ENCODE measurements around the gene GNA15.

The GNA15 gene

GRCh38 chr19:3098515-3099346, 37.1 kb upstream of the GNA15 start:
- no peaks in the 10 kb centered on the region for H3K36me3 ChIP-seq (ENCODE audit: control insufficient read depth in 2 of 2, insufficient read depth in 1 of 2, low read length in 2 of 2)
- peaks cover 6% of the 10 kb centered on the region; the same call in 1 of the 2 replicates for H3K4me1 ChIP-seq (ENCODE audit: control insufficient read depth, insufficient read depth, low read length)
- no peaks in the 10 kb centered on the region for H3K9me3 ChIP-seq (ENCODE audit: control insufficient read depth, insufficient read depth, low read depth, low read length)
- ChIA-PET CTCF (interaction anchor here (1.1 to 1.9 kb wide), 2 partner anchors 8 to 11 kb away, joined by 3 to 6 read pairs; no protein-coding TSS in a partner anchor), POLR2A (interaction anchor here (1.1 kb wide), 1 partner anchor 177 kb away, joined by 4 read pairs; no protein-coding TSS in a partner anchor)
- H3K4me3 ChIP-seq (ENCODE audit: low read depth, low read length), result no peak overlapping the region
- H3K27ac ChIP-seq (ENCODE audit: extremely low read depth, low read depth, low read length), result no peak overlapping the region
- TF ChIP-seq ZNF2 (tag by site-specific recombination; IDR thresholded peaks at IDR 0.05) (no peak), ZNF132 (tag by site-specific recombination; IDR thresholded peaks at IDR 0.05; ENCODE audit: borderline replicate concordance) (no peak), SCRT2 (tag by site-specific recombination; IDR thresholded peaks at IDR 0.05) (no peak), ZNF596 (tag by site-specific recombination; IDR thresholded peaks at IDR 0.05) (no peak), HOXD13 (CRISPR knock-in tag; IDR thresholded peaks at IDR 0.05; ENCODE audit: borderline replicate concordance) (no peak), ZNF777 (tag by site-specific recombination; IDR thresholded peaks at IDR 0.05; ENCODE audit: borderline replicate concordance) (no peak), ZSCAN23 (tag by site-specific recombination; IDR thresholded peaks at IDR 0.05) (no peak), ZFHX2 (tag by site-specific recombination; conservative IDR thresholded peaks at IDR 0.05) (no peak), ZBTB10 (tag by site-specific recombination; IDR thresholded peaks at IDR 0.05) (no peak)

GRCh38 chr19:3099347-3100145, 36.3 kb upstream of the GNA15 start:
- Histone ChIP-seq H3K36me3 (ENCODE audit: control insufficient read depth in 2 of 2, insufficient read depth in 1 of 2, low read length in 2 of 2) (no peaks in the 10 kb centered on the region), H3K9me3 (ENCODE audit: control insufficient read depth, insufficient read depth, low read depth, low read length) (no peaks in the 10 kb centered on the region), H3K27ac (ENCODE audit: extremely low read depth, low read depth, low read length) (no peak overlapping the region), H3K4me1 (ENCODE audit: control insufficient read depth, insufficient read depth, low read length) (peaks cover 6% of the 10 kb centered on the region; the same call in 1 of the 2 replicates), H3K4me3 (ENCODE audit: low read depth, low read length) (no peak overlapping the region)
- ChIA-PET POLR2A (interaction anchor here (1.1 kb wide), 1 partner anchor 176 kb away, joined by 4 read pairs; no protein-coding TSS in a partner anchor), CTCF (interaction anchor here (1.2 to 1.9 kb wide), 2 partner anchors 10 to 137 kb away, joined by 5 to 6 read pairs; no protein-coding TSS in a partner anchor)
- TF ChIP-seq ZNF473 (tag by site-specific recombination; IDR thresholded peaks at IDR 0.05), result no peak
- TF ChIP-seq ZBTB26 (tag by site-specific recombination; optimal IDR thresholded peaks at IDR 0.05), result no peak
- 0 out of 2 replicates have a peak, but pooled peaks have one; percentile 11 for TF ChIP-seq PRDM10 (tag by site-specific recombination; IDR thresholded peaks at IDR 0.05)
- no peak for TF ChIP-seq ZNF837 (tag by site-specific recombination; IDR thresholded peaks at IDR 0.05)
- TF ChIP-seq GLIS1 (tag by site-specific recombination; IDR thresholded peaks at IDR 0.05), result peak; percentile 40; the same call in 1 of the 2 replicates
- TF ChIP-seq PBX3 (CRISPR knock-in tag; IDR thresholded peaks at IDR 0.05), result no peak
- TF ChIP-seq YY2 (tag by site-specific recombination; IDR thresholded peaks at IDR 0.05), result no peak
- TF ChIP-seq ZNF335 (tag by site-specific recombination; conservative IDR thresholded peaks at IDR 0.05), result peak; percentile 33; the same call in 1 of the 2 replicates
- no peak for TF ChIP-seq ZFP37 (tag by site-specific recombination; IDR thresholded peaks at IDR 0.05)
- no peak for TF ChIP-seq ZNF132 (tag by site-specific recombination; IDR thresholded peaks at IDR 0.05; ENCODE audit: borderline replicate concordance)
- no peak for TF ChIP-seq ZBTB48 (tag by site-specific recombination; IDR thresholded peaks at IDR 0.05)
- TF ChIP-seq ZNF610 (tag by site-specific recombination; IDR thresholded peaks at IDR 0.05; ENCODE audit: borderline replicate concordance), result no peak
